Ovary (tissue), 3 donors: ENCODE results near the gene WDR31.

Source experiments
- CTCF ChIP-seq, 3 donors: fragments of 450-650 bp in 2 of 3; fragments of 200-600 bp in 1 of 3; IDR thresholded peaks; one replicate each; pipeline versions ENCODE4 v1.5.1 to v1.8.0; 2016 to 2022; ENCODE audit warnings: antibody characterized with exemption in 3 of 3, mild to moderate bottlenecking in 1 of 3
- POLR2A ChIP-seq: fragments of 450-650 bp; IDR thresholded peaks from one replicate; pipeline ENCODE4 v1.6.1; 2017; ENCODE audit warnings: antibody characterized with exemption, mild to moderate bottlenecking, moderate library complexity
- donor health status: DM: no; HTN: no; CAD: no.

DNA sequence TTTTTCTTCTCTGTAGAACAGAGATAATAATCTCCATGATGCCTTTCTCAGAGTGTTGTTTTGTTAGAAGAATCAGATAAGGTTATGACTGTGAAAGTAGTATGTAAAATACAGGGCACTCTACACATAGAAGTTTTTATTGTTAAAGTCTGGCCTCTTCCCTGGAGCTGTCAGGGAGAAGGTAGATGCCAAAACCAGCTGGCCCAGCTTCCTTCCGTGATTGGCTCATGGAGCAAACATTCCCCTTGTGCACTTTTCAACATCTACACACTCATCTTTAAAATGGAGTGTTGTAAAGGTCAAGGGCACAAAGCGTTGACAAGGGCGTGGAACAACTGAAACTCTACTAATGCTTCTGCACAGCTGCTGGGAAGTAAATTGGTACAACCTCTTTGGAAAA is 29.5 kb downstream of the WDR31 start:
- no peak for TF ChIP-seq CTCF (IDR thresholded peaks at IDR 0.05)
- no peak for TF ChIP-seq POLR2A
